Measurements from ENCODE around the gene PTPN11.

Gene PTPN11

GRCh38 chr12:112466835-112467234 is 48.1 kb downstream of the PTPN11 start:
- no peak for TF ChIP-seq SPI1 (IDR thresholded peaks at IDR 0.05; ENCODE audit: low read depth, low read length)
- TF ChIP-seq PAX5 (IDR thresholded peaks at IDR 0.05; ENCODE audit: insufficient read depth, low read length, severe bottlenecking): no peak
- TF ChIP-seq TAF1 (IDR thresholded peaks at IDR 0.05; ENCODE audit: low read depth, low read length): no peak
- no peak for TF ChIP-seq POLR2A (IDR thresholded peaks at IDR 0.05; ENCODE audit: low read depth, low read length)
- no peak for TF ChIP-seq POLR2AphosphoS5 (IDR thresholded peaks at IDR 0.05; ENCODE audit: low read depth, low read length)
- no peak for TF ChIP-seq POU2F2 (IDR thresholded peaks at IDR 0.05; ENCODE audit: low read depth, low read length)
- DNase-seq (ENCODE audit: insufficient read length, low spot score) (no peak), FAIRE-seq (no peak)

DNA sequence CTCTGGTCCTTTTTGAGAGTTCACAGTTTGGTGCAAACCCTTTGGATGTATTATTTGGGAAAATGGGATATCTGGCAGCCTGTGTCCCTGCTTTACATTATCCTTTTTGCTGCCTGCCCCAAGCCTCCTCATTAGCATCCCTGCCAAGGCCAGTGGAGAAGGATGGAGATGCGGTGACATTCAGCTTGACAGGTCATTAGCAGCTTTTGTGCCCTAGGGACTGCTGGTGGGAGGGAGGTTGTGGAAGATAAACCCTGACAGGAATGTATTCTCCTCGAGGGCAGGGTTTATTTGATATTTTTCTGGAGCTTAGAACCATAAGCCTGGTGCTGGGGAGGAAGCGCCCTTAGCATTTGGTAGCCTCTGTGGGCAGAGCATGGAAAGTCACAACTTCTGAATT is 49.3 kb downstream of the PTPN11 start:
- TF ChIP-seq SPI1 (IDR thresholded peaks at IDR 0.05; ENCODE audit: low read depth, low read length): no peak
- no peak for TF ChIP-seq POLR2A (IDR thresholded peaks at IDR 0.05; ENCODE audit: low read depth, low read length)
- no peak for TF ChIP-seq POU2F2 (IDR thresholded peaks at IDR 0.05; ENCODE audit: low read depth, low read length)
- no peak for TF ChIP-seq PAX5 (IDR thresholded peaks at IDR 0.05; ENCODE audit: insufficient read depth, low read length, severe bottlenecking)
- no peak for TF ChIP-seq POLR2AphosphoS5 (IDR thresholded peaks at IDR 0.05; ENCODE audit: low read depth, low read length)
- no peak for TF ChIP-seq TAF1 (IDR thresholded peaks at IDR 0.05; ENCODE audit: low read depth, low read length)
- no peak for FAIRE-seq
- no peak for DNase-seq (ENCODE audit: insufficient read length, low spot score)

DNA sequence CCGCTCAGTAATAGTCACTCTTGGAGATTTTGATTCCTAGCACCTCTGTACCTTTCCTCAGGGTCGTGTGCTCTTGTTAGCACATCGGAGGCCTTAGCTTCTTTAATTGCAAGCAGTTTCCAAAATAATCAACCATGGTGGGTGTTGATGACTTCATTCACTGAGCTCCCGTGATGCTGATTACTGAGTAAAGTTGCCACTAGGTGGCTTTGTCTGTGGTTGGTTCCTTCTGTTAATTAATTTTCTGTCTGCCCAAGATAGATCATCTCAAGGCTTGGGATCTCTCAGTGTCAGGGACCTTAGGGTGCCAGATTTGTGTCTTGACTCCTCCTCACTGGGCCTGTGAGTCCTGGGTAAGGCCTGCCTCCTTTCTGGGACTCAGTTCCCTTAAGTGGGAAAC is 54.3 kb downstream of the PTPN11 start:
- no peak for FAIRE-seq
- TF ChIP-seq SPI1 (IDR thresholded peaks at IDR 0.05; ENCODE audit: low read depth, low read length) (no peak), POLR2AphosphoS5 (IDR thresholded peaks at IDR 0.05; ENCODE audit: low read depth, low read length) (no peak), TAF1 (IDR thresholded peaks at IDR 0.05; ENCODE audit: low read depth, low read length) (no peak), POU2F2 (IDR thresholded peaks at IDR 0.05; ENCODE audit: low read depth, low read length) (no peak), PAX5 (IDR thresholded peaks at IDR 0.05; ENCODE audit: insufficient read depth, low read length, severe bottlenecking) (no peak), POLR2A (IDR thresholded peaks at IDR 0.05; ENCODE audit: low read depth, low read length) (no peak)
- no peak for DNase-seq (ENCODE audit: insufficient read length, low spot score)

DNA sequence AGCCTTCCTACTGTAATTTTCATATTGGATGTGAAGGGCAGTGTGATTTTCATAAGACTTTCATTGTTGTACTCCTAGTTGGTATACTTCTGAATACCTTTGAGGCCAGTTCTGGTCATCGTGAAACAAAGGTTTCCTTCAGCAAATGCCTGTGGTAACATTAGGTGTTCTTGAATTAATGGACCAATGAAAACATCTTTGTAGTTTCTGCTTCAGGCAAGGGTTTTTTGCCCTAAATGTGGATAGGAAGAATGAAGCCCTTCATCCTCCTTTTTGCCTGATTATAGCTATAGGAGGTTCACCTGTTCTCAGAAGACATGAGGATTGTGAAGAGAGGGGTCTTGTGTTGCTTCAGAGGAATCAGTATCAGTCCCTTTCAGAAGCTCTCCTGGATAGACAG is 60.7 kb downstream of the PTPN11 start:
- TF ChIP-seq POLR2A (IDR thresholded peaks at IDR 0.05; ENCODE audit: low read depth, low read length) (no peak), SPI1 (IDR thresholded peaks at IDR 0.05; ENCODE audit: low read depth, low read length) (no peak), POU2F2 (IDR thresholded peaks at IDR 0.05; ENCODE audit: low read depth, low read length) (no peak), TAF1 (IDR thresholded peaks at IDR 0.05; ENCODE audit: low read depth, low read length) (no peak), POLR2AphosphoS5 (IDR thresholded peaks at IDR 0.05; ENCODE audit: low read depth, low read length) (no peak), PAX5 (IDR thresholded peaks at IDR 0.05; ENCODE audit: insufficient read depth, low read length, severe bottlenecking) (no peak)
- DNase-seq (ENCODE audit: insufficient read length, low spot score) (no peak), FAIRE-seq (no peak)

DNA sequence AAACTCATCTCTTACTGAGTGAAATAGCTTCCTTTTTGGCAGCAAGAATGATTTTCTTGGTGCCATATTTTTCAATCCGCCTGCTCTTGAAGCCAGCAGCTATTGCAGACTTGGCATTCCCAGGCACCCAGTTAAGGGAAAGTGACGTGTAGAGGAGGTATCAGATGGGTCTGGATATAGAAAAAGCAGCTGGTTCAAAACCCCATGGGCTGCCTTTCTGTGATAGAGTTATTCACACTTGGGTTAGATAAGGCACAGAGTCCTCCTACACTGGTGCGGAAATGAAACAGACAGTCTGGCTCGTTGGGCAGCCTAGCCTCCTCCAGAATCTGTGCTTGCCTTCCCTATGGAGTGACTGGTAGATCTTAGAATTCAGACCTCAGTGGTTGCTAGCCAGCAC is 62.2 kb downstream of the PTPN11 start:
- no peak for FAIRE-seq
- TF ChIP-seq SPI1 (IDR thresholded peaks at IDR 0.05; ENCODE audit: low read depth, low read length): no peak
- no peak for TF ChIP-seq POLR2A (IDR thresholded peaks at IDR 0.05; ENCODE audit: low read depth, low read length)
- no peak for TF ChIP-seq POU2F2 (IDR thresholded peaks at IDR 0.05; ENCODE audit: low read depth, low read length)
- no peak for TF ChIP-seq POLR2AphosphoS5 (IDR thresholded peaks at IDR 0.05; ENCODE audit: low read depth, low read length)
- no peak for TF ChIP-seq TAF1 (IDR thresholded peaks at IDR 0.05; ENCODE audit: low read depth, low read length)
- TF ChIP-seq PAX5 (IDR thresholded peaks at IDR 0.05; ENCODE audit: insufficient read depth, low read length, severe bottlenecking): no peak
- no peak for DNase-seq (ENCODE audit: insufficient read length, low spot score)

DNA sequence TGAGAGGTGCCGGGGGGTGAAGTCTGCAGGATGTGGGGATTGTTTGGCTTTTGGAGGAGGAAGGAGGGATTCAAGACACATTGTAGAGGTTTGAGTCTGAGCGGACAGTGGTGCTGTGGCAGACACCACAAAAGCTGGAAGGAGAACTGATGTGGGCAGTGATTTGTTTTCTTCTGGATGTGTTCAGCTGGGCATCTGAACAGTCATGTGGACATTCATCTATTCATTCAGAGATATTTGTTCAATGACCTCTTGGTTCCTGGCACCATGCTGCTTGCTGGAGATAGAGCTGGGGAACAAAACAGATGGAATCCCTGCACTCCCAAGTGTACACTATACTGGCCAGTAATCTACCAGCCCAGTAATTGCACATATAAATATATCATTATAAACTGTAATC is 64.0 kb downstream of the PTPN11 start:
- TF ChIP-seq POLR2AphosphoS5 (IDR thresholded peaks at IDR 0.05; ENCODE audit: low read depth, low read length): no peak
- TF ChIP-seq TAF1 (IDR thresholded peaks at IDR 0.05; ENCODE audit: low read depth, low read length): no peak
- TF ChIP-seq PAX5 (IDR thresholded peaks at IDR 0.05; ENCODE audit: insufficient read depth, low read length, severe bottlenecking): no peak
- no peak for TF ChIP-seq POLR2A (IDR thresholded peaks at IDR 0.05; ENCODE audit: low read depth, low read length)
- TF ChIP-seq SPI1 (IDR thresholded peaks at IDR 0.05; ENCODE audit: low read depth, low read length): no peak
- TF ChIP-seq POU2F2 (IDR thresholded peaks at IDR 0.05; ENCODE audit: low read depth, low read length): no peak
- no peak for FAIRE-seq
- DNase-seq (ENCODE audit: insufficient read length, low spot score): no peak

- no peak for FAIRE-seq
- TF ChIP-seq PAX5 (IDR thresholded peaks at IDR 0.05; ENCODE audit: insufficient read depth, low read length, severe bottlenecking) (no peak), POLR2AphosphoS5 (IDR thresholded peaks at IDR 0.05; ENCODE audit: low read depth, low read length) (no peak), TAF1 (IDR thresholded peaks at IDR 0.05; ENCODE audit: low read depth, low read length) (no peak), POLR2A (IDR thresholded peaks at IDR 0.05; ENCODE audit: low read depth, low read length) (no peak), POU2F2 (IDR thresholded peaks at IDR 0.05; ENCODE audit: low read depth, low read length) (no peak), SPI1 (IDR thresholded peaks at IDR 0.05; ENCODE audit: low read depth, low read length) (no peak)
Measured at GRCh38 chr12:112486361-112486760, 67.6 kb downstream of the PTPN11 start.

DNA sequence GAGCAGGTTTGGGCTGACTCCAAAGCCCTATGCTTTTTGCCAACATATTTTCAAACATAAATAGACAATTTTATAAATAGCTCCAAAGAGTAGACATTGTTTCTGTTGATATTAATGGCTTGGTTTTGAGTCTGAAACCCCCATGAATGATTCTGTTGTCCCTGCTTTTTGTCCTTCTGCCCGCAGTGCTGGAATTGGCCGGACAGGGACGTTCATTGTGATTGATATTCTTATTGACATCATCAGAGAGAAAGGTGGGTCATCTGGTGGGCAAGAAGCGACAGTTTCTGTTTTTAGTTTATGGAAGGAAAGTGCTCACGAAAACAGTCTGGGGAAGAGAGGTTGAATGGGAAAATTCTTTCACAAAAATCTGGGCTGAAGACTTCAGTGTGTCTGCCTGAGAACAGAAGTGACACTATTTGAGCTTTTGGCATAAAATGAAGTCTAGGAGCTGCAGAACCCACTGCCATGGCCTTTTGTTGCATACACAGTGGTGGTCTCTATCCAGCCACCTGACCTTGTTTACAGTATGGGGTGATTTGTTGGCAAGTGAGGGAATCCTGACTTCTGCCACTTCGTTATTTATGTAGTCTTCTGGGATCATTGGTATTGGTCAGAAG is 69.6 kb downstream of the PTPN11 start:
- no peak for FAIRE-seq
- TF ChIP-seq POU2F2 (IDR thresholded peaks at IDR 0.05; ENCODE audit: low read depth, low read length) (no peak), PAX5 (IDR thresholded peaks at IDR 0.05; ENCODE audit: insufficient read depth, low read length, severe bottlenecking) (no peak), TAF1 (IDR thresholded peaks at IDR 0.05; ENCODE audit: low read depth, low read length) (no peak), SPI1 (IDR thresholded peaks at IDR 0.05; ENCODE audit: low read depth, low read length) (no peak), POLR2A (IDR thresholded peaks at IDR 0.05; ENCODE audit: low read depth, low read length) (no peak), POLR2AphosphoS5 (IDR thresholded peaks at IDR 0.05; ENCODE audit: low read depth, low read length) (no peak)

More at GRCh38 chr12:112486361-112486760, 67.6 kb downstream of the PTPN11 start:
- DNase-seq (ENCODE audit: insufficient read length, low spot score): no peak

GRCh38 chr12:112489456-112489855 is 70.7 kb downstream of the PTPN11 start:
- DNase-seq (ENCODE audit: insufficient read length, low spot score): no peak
- FAIRE-seq: no peak
- no peak for TF ChIP-seq POLR2A (IDR thresholded peaks at IDR 0.05; ENCODE audit: low read depth, low read length)
- TF ChIP-seq SPI1 (IDR thresholded peaks at IDR 0.05; ENCODE audit: low read depth, low read length): no peak
- no peak for TF ChIP-seq POLR2AphosphoS5 (IDR thresholded peaks at IDR 0.05; ENCODE audit: low read depth, low read length)
- no peak for TF ChIP-seq TAF1 (IDR thresholded peaks at IDR 0.05; ENCODE audit: low read depth, low read length)
- TF ChIP-seq PAX5 (IDR thresholded peaks at IDR 0.05; ENCODE audit: insufficient read depth, low read length, severe bottlenecking): no peak
- no peak for TF ChIP-seq POU2F2 (IDR thresholded peaks at IDR 0.05; ENCODE audit: low read depth, low read length)

More for the DNA sequence above, 69.6 kb downstream of the PTPN11 start:
- no peak for DNase-seq (ENCODE audit: insufficient read length, low spot score)
